NOMO-1 treated with dmso at 0.1 percent for 144 hours (cell line): Measurements from ENCODE around the gene SLC9B1.

ENCODE experiments used
- DNase-seq: peaks from one replicate; lab custom pipeline; 2025; ENCODE audit not compliant: unreplicated experiment; lab: John Stamatoyannopoulos, UW

The SLC9B1 gene, protein sequence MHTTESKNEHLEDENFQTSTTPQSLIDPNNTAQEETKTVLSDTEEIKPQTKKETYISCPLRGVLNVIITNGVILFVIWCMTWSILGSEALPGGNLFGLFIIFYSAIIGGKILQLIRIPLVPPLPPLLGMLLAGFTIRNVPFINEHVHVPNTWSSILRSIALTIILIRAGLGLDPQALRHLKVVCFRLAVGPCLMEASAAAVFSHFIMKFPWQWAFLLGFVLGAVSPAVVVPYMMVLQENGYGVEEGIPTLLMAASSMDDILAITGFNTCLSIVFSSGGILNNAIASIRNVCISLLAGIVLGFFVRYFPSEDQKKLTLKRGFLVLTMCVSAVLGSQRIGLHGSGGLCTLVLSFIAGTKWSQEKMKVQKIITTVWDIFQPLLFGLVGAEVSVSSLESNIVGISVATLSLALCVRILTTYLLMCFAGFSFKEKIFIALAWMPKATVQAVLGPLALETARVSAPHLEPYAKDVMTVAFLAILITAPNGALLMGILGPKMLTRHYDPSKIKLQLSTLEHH

DNA sequence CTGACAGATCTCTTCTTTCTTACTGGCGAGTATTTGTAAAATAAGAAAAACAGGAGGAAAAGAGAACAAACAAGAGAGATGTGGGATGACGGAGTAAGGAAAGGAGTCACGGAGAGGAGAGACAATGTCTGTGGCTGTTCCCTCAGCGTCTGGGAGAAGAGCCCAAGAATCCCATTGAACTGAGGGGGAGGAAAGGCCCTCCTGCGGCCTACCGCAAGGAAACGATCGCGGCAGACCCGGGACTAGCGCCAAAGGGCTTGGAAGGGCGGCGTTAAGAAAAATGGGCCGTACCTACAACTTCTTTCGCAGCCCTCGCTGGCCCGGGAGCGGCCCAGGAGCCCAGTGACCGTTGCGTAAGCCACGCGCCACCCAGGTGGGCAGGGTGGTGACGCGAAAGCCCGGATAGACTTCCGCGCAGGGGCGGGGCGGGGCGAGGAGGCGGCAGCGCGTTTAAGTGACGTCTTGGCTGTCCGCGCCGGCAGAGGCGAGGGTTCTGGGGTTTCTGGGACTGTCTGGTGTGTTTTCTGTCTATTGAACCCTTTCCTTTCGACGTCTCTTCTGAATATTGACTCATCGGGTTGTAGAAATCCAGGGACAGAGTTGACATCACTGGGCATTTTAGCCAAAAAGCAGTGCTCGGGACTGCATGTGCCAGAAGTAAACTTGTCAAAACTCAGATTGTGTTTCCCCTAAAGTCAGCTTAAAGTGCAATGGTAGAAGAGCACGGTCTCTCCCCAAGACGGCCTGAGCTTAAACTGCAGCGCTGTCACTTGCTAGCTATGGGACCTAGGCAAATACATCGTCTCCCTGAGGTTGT is at the start of gene SLC9B1:
SLC9B1 (minus strand) TSS at position 398 of the 817 bp plus-strand sequence. CDS start 27,994 bp downstream, outside the sequence.
- DNase-seq: peak; percentile 93

DNA sequence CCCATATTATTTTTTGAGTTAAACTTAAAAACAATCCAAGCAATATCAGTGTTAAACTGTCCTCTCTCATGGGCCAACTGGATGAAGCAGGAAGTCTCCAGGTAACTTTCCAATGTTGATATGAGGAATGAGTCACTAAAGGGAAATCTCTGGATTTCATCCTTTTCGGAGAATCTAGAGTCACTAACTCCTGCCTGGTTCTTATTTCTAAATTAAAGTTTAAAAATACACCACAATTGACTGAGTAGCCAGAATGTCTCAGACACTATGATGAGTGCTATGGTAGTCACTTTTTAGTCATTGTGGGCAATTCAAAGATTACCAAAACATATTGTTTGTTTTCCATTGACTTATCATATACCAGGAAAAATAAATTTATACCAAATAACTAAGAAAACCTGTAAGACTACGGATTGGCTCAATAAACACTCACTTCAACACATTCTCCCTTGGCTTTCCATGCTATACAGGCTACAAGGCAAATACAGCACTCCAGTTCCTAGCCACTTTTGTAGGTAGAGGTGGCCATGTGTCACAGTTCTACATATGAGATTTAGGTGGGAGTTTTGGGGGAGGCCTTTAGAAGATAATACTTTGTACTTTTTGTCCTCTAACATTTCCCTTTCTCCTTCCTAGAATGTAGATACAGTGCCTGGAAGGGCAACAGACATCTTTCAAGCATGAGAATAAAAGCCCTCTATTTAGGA is 48.5 kb upstream of the SLC9B1 start:
- no peak for DNase-seq

DNA sequence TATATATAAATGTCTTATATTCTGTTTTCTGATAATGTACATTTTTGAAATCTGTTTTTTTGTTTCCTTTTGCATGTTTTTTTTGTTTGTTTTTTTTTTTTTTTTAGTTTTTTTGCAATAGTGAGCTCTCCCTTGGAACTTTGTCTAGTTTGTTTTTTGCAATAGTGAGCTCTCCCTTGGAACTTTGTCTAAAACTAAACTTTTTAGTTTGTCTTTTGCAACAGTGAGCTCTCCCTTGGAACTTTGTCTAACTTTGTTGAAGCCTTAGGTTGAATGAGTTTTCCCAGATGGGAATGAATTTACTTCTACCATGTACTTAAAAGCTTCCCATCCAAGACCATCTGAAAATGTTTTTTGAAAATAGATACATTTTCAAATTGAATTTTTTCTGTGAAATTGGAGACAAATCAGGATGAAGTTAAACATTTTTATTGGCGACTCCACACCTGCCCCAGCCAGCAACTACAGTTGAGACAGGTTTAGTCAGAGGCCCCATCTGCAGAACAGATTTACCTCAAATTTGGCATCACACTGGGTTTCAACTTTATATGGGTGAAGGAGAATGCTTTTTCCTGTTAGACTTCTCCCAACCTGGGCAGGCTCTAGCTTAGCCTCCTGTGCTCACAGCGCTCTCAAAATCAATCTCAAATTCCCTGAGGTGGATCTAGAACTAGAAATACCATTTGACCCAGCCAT is 41.1 kb upstream of the SLC9B1 start:
- DNase-seq: no peak

DNA sequence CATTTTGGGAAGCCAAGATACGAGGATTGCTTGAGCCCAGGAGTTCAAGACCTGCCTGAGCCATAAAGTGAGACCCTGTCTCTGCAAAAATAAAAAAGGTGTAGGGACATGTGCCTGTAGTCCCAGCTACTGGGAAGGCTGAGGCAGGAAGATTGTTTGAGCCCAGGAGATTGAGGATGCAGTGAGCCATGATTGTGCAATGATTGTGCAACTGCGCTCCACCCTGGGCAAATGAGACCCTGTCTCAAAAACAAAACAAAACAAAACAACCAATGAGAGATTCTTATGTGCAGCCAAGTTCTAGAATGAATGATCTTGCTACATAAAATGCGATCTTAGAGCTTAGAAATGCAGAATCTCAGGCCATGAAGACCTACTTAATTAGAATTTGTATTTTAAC is 34.5 kb upstream of the SLC9B1 start:
- DNase-seq: no peak

DNA sequence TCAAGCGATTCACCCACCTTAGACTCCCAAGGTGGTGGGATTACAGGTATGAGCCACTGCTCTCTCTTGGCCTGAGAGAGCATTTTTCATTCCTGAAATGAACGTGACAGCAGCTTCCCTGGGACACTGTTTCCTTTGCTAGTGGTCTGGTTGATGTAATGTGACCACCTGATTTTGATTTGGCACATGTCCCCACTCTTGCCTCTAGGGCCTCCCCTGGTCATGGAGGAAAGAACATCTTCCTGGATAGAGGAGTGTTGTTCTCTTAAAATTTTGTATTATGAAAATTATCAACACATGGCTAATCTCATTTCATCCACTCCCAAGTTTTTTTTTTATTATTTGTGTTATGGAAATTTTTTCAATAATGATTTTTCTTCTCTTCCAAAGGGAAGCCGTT is 33.3 kb upstream of the SLC9B1 start:
- no peak for DNase-seq

DNA sequence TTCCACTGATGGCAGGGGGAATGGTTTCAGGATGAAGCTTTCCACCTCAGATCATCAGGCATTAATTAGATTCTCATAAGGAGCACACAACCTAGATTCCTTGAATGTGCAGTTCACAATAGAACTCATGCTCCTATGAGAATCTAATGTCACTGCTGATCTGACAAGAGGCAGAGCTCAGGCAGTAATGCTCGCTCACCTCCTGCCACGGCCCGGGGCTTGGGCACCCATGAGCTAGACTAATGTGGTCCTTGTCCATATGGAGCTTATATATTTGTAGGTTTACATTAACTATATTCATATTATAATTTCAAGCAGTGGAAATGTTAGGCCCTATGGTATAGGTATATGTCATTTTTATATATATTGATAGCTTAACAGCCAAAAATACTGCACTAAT is 32.6 kb upstream of the SLC9B1 start:
- no peak for DNase-seq

DNA sequence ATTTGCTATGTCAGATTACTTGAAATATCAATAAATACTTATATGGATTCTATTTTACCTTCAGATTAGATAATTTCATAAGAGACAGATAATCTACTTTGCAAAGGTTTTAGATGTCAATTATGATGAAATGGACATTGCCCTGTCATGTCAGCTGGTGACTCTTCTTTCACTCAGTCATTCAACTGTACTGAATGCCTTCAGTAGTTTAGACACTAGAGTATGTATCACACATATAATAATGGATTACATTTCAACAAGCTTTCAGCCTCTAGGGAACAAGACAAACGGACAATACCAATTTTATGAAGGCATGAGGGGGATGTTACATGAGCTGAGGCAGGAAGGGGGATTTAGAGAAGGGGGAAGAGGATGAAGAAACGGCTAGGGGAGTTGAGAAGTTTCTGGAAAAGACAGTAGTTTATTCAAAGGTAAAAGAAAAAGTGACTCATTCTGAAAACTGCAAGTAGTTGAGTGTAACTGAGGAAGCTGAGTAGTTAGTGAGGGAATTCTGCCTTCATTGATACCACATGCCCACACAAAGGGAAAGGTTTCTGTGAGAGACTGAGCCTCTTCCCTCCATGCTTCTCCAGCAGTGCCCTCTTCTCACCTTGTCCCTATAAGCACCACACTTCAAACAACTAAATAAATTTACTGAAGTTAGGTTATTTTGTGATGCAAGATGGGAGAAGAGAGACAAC is 31.4 kb upstream of the SLC9B1 start:
- no peak for DNase-seq

DNA sequence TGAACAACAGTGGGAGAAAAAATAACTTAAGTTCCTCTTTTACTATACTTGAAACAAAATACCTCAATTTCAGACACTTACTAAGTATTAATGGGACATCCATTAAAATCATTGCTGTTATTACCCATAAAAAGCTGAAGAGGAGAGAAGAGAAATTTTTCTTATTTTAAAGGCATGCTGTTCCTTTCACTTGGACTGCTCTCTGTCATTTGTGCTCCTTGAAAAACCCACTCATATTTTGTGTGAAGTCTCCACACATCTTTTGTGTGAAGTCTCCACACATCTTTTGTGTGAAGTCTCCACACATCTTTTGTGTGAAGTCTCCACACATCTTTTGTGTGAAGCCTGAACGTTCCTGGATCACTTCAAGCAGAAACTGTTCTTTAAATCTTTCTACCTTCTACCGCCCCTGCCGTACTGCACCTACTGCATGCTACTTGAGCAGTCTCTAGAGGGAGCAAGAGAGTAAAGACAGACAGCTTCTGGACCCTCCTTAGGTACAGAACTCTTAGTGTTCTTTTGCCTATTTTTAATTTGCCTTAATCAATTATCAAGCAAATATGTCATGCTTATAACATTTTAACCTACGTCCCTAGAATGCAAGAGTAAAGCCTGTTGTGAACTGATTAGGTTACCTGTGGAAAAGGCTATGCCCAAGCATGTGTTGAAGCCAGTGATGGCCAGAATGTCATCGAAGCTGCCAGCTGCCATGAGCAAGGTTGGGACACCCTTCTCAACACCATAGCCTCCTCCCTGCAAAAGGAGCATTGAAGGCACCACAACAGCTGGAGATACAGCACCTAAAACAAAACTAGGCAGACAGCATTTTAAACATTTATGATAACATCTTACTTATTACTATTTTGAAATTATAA is 27.1 kb upstream of the SLC9B1 start:
- DNase-seq: peak; percentile 35

DNA sequence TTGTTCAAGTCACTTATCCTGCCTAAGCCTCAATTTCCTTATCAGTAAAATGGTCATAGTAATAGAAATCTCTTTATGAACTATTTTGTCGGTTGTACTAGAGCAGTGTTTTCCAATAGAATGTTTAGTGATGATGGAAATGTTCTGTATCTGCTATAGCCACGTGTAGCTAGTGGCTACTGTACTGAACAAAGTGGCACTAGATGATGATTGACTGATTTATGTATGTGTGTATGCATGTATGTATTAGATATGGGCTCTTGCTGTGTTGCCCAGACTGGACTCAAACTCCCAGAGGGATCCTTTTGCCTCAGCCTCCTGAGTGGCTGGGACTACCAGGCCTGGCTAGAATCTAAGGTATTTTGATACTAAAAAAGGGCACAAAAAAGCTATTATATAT is 24.7 kb upstream of the SLC9B1 start:
- DNase-seq: no peak

DNA sequence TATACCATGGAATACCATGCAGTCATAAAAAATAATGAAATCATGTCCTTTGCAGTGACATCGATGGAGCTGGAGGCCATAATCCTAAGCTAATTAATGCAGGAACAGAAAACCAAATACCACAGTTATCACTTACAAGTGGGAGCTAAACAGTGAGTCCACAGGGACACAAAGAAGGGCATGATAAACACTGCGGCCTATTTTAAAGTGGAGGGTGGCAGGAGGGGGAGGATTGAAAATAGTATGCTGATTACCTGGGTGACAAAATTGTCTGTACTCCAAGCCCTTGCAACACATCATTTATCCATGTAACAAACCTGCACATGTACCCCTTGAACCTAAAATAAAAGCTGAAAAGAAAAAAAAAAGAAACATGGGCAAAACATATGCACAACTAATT is 16.7 kb upstream of the SLC9B1 start:
- no peak for DNase-seq

DNA sequence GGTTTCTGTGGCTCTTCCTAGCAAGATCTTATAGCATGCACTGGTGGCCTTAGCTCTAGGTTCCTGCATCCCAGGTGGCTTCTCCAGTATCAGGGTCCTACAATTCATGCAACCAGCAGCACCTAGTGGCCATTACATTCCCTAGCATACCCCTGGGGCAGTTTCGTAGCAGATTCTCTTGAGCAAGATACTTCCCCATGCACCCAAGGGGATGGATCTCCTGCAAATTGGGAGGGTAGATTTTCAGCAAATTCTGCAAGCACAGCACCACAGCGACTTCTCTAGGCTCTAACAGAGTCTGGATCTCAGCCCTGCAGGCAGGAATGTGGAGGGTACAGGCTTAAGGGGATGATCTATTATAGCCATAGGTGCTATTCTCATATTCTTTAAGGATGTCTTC is 13.1 kb upstream of the SLC9B1 start:
- peak; percentile 25 for DNase-seq

DNA sequence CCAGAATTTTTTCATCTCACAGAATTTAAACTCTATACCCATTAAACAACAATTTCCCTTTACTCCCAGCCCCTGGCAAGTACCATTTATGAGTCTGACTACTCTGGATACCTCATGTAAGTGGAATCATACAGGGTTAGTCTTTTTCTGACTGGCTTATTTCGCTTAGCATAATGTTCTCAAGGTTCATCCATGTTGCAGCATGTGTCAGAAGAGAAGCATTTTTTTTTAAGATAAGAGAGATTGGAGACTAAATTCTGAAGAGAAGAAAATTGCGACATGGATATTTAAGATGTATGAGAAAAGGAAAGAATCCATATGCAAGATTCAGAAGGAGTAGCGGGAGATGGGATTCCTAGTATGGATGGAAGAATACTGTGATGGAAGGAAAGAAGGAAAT is 11.3 kb upstream of the SLC9B1 start:
- DNase-seq: no peak

DNA sequence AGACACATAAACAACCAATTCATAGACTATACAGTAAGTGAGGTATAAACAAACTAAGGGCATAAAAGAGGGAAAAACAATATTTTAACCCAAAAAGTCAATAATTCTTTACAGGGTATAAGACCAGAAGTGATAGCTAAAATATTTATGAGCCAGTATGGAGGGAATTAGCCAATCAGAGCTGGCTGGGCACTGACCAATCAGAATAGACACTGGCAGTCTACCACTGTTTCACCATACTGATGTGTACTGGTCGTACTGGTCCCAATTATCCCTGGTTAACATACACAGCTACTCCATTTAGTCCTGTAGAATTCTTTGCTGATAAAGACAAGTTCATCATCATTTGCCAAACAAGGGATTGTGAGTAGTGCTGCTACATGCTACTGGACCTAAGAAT is 9.8 kb upstream of the SLC9B1 start:
- DNase-seq: no peak

DNA sequence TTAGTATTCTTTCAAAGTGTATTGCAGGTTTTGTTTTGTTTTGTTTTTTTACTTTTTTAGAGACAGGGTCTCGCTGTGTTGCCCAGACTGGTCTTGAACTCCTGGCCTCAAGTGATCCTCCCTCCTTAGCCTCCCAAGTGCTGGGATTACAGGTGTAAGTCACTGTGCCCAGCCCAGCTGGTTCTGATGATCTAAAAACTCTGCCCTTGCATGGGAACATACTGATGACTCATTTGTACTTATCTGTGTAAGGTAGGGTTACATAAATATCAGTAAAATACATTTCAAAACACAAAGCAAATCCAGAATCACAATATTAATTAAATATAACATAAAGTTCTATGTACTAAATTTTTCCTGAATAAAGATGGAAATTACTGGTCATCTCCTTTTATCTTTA is 7.4 kb upstream of the SLC9B1 start:
- no peak for DNase-seq

DNA sequence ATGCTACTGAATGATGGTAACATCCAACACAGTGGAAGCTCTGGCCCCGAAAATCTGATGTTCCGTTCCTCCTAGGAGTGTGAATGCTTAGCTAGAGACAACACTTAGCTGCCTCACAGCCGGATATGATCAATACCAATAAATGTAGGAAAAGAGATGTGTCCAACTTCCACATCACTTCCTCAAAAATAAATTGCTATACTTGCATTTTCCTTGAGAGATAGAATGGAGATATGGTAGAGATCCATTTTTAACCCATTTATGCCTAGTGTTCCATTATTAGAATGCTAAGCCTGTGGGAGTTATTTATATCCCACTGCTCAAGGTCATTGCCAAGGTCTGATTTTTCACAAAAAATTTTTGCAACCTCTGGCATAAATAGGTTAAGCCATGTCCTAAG is 5.5 kb upstream of the SLC9B1 start:
- no peak for DNase-seq

DNA sequence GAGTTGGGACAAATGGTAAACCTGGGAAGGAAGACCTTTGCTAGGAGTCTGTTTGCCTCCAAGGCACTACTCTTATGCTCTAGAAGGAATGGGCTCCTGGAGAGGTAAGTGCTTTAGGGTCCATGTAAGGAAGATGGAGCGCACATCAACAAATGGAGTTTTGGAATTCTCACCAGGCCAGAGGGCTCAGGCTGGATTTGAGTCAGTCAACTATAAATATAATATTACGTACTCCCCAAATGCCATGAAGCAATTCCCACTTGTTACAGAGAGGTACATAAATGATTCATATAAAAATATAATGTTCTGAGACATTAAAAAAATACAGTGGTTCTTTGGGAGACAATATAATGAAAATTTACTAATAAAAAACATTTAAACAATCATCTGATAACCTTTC is 1.6 kb upstream of the SLC9B1 start:
- DNase-seq: no peak

DNA sequence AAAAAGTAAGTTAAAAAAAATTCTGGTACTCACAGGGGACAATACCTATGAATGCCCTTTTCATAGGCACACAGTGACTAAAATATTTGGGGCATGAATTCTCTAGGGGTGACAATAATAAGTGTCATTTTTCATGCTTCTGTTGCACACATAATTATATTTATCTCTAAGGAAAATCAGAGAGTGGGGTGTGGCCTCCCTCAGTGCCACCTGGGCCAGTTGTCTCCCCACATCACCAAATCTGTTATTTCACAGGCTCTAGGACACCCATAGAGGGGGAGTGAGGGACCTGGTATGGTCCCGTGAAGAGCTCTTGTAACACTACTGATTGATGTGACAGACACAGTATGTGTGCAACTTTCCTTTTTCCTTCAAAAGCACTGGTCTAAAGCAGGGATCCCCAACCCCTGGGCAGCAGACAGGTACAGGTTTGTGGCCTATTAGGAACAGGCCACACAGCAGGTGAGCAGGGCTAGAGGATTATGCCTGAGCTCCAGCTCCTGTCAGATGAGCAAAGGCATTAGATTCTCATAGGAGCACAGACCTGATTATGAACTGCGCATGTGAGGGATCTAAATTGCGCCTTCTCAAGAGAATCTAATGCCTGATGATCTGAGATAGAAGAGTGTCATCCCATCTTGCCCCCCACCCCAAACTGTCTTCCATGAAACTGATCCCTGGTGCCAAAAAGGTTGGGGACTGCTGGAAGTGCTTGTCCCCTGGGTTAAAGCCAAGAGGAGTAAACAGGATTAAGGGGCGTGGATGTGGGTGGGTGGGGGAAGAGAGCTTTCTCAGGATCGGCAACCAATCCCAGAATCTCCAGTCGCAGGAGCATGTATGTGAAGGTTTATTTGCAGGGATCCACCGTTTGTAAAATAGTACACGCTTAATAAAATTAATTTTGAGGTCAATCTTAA is 856 bp downstream of the SLC9B1 start:
- no peak for DNase-seq

DNA sequence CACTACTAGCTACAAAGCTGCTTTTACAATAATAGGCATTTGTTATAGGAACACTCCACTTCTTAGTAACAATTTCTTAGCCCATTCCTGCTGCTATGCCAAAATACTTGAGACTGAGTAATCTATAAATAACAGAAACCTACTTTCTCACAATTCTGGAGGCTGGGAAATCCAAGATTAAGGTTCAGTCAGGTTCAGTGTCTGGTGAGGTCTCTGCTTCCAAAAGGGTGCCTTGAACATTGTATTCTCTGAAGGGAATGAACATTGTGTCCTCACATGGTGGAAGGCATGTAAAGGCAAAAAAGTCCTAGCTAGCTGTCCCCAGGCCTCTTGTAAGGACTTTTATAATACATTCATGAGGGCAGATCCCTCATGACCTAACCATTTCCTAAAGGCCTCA is 7.0 kb downstream of the SLC9B1 start:
- no peak for DNase-seq
